CD4-positive, CD25-positive, alpha-beta regulatory T cell (primary cell): ENCODE measurements around the gene FOSL1. TPM values are rescaled to one million over a fixed set of nuclear protein-coding genes. Genes with fewer than 3 reads are reported as not detected.

Experiments
- ATAC-seq, 2 donors: fragments of 150-1000 bp; cut with Tn5 transposase; one replicate each; pipeline ENCODE4 v1.10.0; 2021; ENCODE audit warnings: low read depth in 2 of 2, moderate number of reproducible peaks in 2 of 2, moderate library complexity in 1 of 2
- DNase-seq, 3 donors: peaks; one replicate each; pipeline versions ENCODE4 v3.0.0 to v3.0.0-alpha.2; 2012 to 2022; ENCODE audit warnings: mixed read lengths in 1 of 3
- H3K27ac ChIP-seq: one replicate; pipeline ENCODE4 v1.7.0; 2013; ENCODE audit warnings: mild to moderate bottlenecking, low read length; ENCODE audit not compliant: insufficient read depth, poor library complexity, severe bottlenecking
- H3K27me3 ChIP-seq: one replicate; pipeline ENCODE4 v1.7.0; 2013; ENCODE audit warnings: low read length; ENCODE audit not compliant: control insufficient read depth, insufficient read depth
- H3K36me3 ChIP-seq: one replicate; pipeline ENCODE4 v1.7.0; 2013; ENCODE audit warnings: mild to moderate bottlenecking, low read length, moderate library complexity; ENCODE audit not compliant: control insufficient read depth, insufficient read depth
- H3K4me1 ChIP-seq: 2 replicates; pipeline ENCODE4 v1.7.0; 2013; ENCODE audit warnings: mild to moderate bottlenecking, low read length; ENCODE audit not compliant: insufficient read depth, control insufficient read depth, poor library complexity, severe bottlenecking
- H3K4me3 ChIP-seq: one replicate; pipeline ENCODE4 v1.7.0; 2013; ENCODE audit warnings: low read depth, mild to moderate bottlenecking, low read length, moderate library complexity
- H3K9me3 ChIP-seq, 2 experiments: 1 replicate in 1 of 2; 2 replicates in 1 of 2; pipeline ENCODE4 v1.7.0; 2013; ENCODE audit warnings: low read length in 2 of 2, mild to moderate bottlenecking in 1 of 2, moderate library complexity in 1 of 2; ENCODE audit not compliant: control insufficient read depth in 2 of 2
- H3K27ac Mint-ChIP-seq, 3 donors: one replicate each; pipeline ENCODE4 v1.8.0; 2020 to 2022; ENCODE audit warnings: mild to moderate bottlenecking in 3 of 3, mixed read lengths in 3 of 3, moderate library complexity in 2 of 3
- H3K27me3 Mint-ChIP-seq: one replicate; pipeline ENCODE4 v1.8.0; 2022; ENCODE audit warnings: mild to moderate bottlenecking, mixed read lengths
- H3K36me3 Mint-ChIP-seq: one replicate; pipeline ENCODE4 v1.8.0; 2020; ENCODE audit warnings: mixed read lengths
- H3K4me1 Mint-ChIP-seq, 4 donors: one replicate each; pipeline ENCODE4 v1.8.0; 2020 to 2022; ENCODE audit warnings: mixed read lengths in 4 of 4, mild to moderate bottlenecking in 1 of 4
- H3K4me3 Mint-ChIP-seq, 4 donors: one replicate each; pipeline ENCODE4 v1.8.0; 2020 to 2022; ENCODE audit warnings: mild to moderate bottlenecking in 4 of 4, mixed read lengths in 4 of 4, moderate library complexity in 3 of 4
- H3K9me3 Mint-ChIP-seq, 7 donors: one replicate each; pipeline ENCODE4 v1.8.0; 2020 to 2022; ENCODE audit warnings: mixed read lengths in 7 of 7, mild to moderate bottlenecking in 3 of 7, moderate library complexity in 2 of 7
- polyA plus RNA-seq, 4 donors: library from polyadenylated mRNA; unstranded; fragments of 300-500 nt; fragmentation: Illumina TruSeq; gene quantifications; one replicate each; pipeline ENCODE4 v1.2.3, GENCODE V29; 2021
- total RNA-seq: library from RNA; stranded (reverse); gene quantifications from one replicate; pipeline ENCODE4 v1.2.3, GENCODE V29; 2022

FOSL1 gene
- total and polyA plus RNA-seq, 5 donors from 2014 or later = 2.7 TPM; not detected in 4

GRCh38 chr11:65857853-65858680 lies 42.1 kb downstream of the FOSL1 start, which contains the start of gene CFL1:
TSS of gene CFL1 (minus strand) at chr11:65858180. CDS start at chr11:65858099, 81 bp downstream.
- Mint-ChIP-seq H3K4me3 (peak within 1 kb of the TSS; percentile 94 to 99 (median 96)), H3K36me3 (peaks cover 34% of the 10 kb centered on the region), H3K9me3 (peaks cover 0 to 2% (median 0%) of the 10 kb centered on the region in 7 donors), H3K4me1 (peaks cover 3 to 67% (median 44%) of the 10 kb centered on the region in 4 donors), H3K27me3 (peaks cover 7% of the 10 kb centered on the region), H3K27ac (peak within 1 kb of the TSS; percentile 86 to 98 (median 96))
- H3K27ac ChIP-seq = peak within 1 kb of the TSS; percentile 95
- H3K4me3 ChIP-seq = peak within 1 kb of the TSS; percentile 95
- DNase-seq = peak; percentile 96 to 99 (median 97)
- no peaks in the 10 kb centered on the region for H3K9me3 ChIP-seq
- peak; percentile 73 to 78 for ATAC-seq
- no peaks in the 10 kb centered on the region for H3K27me3 ChIP-seq
- peaks cover 43% of the 10 kb centered on the region for H3K36me3 ChIP-seq
- peaks cover 74% of the 10 kb centered on the region for H3K4me1 ChIP-seq

- no peak for ATAC-seq
- Mint-ChIP-seq H3K27me3 (peaks cover 7% of the 10 kb centered on the region), H3K4me3 (peak overlapping the region; percentile 88 to 97 (median 94)), H3K9me3 (peaks cover 0 to 2% (median 0%) of the 10 kb centered on the region in 7 donors), H3K4me1 (peaks cover 3 to 64% (median 41%) of the 10 kb centered on the region in 4 donors), H3K36me3 (peaks cover 31% of the 10 kb centered on the region), H3K27ac (peak overlapping the region in 1 of 3 donors; percentile 9)
- peaks cover 43% of the 10 kb centered on the region for H3K36me3 ChIP-seq
- no peaks in the 10 kb centered on the region for H3K9me3 ChIP-seq
- H3K27ac ChIP-seq = peak overlapping the region; percentile 95
- peaks cover 73% of the 10 kb centered on the region for H3K4me1 ChIP-seq
- H3K4me3 ChIP-seq = peak overlapping the region; percentile 90
- H3K27me3 ChIP-seq = no peaks in the 10 kb centered on the region
- DNase-seq = peak; percentile 48 to 71 (median 70)
These were observed 42.7 kb downstream of the FOSL1 start for GRCh38 chr11:65857500-65857852.

DNA sequence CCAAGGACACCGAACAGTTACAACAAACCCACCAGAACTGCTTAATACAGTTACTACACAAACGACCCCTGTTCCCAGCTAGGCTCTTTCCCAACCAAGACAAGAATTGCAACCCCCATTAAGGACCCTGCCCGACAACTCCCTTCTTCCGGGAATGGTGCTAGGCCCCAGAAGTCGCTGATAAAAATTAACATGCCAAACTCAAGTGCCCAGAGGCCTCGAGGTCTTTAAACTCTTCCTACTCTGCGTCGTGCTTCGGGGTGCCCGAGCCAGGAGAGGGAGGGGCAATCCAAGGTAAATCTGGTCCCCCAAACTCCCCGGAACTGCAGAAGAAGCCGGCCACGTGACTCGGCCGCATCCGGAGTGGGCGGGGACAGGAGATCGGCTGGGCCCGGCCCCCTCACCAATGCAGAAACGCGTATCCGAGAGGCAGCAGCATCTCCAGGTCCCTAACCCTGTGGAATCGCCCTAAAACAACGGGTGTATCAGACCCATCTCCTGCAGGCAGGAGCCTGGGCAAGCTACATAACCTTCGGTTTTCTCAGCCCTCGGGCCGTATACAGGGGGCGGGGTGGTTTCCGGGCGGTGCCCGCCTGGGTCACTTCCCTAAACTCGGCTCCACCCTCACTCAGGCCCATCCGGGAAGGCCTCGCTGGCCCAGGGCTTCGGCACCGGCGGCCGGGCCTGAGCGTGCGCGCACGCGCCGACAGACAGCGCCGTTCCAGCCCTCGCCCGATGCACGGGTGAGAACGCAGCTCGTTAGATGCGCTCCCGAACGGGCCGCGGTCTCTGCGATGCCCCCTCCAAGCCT lies 43.3 kb downstream of the FOSL1 start:
- peaks cover 68% of the 10 kb centered on the region for H3K4me1 ChIP-seq
- ATAC-seq = peak; percentile 5 to 20
- H3K36me3 ChIP-seq = peaks cover 44% of the 10 kb centered on the region
- H3K27me3 Mint-ChIP-seq = peaks cover 7% of the 10 kb centered on the region
- peak overlapping the region; percentile 88 to 97 (median 94) for H3K4me3 Mint-ChIP-seq
- peaks cover 0 to under 1% of the 10 kb centered on the region in 2 experiments for H3K9me3 ChIP-seq
- peak overlapping the region; percentile 95 for H3K27ac ChIP-seq
- peak overlapping the region; percentile 90 for H3K4me3 ChIP-seq
- H3K27ac Mint-ChIP-seq = peak overlapping the region; percentile 95 to 98 (median 95)
- peak; percentile 81 to 93 (median 85) for DNase-seq
- peaks cover 0 to 2% (median 0%) of the 10 kb centered on the region in 7 donors for H3K9me3 Mint-ChIP-seq
- peaks cover 3 to 66% (median 40%) of the 10 kb centered on the region in 4 donors for H3K4me1 Mint-ChIP-seq
- H3K36me3 Mint-ChIP-seq = peaks cover 34% of the 10 kb centered on the region
- no peaks in the 10 kb centered on the region for H3K27me3 ChIP-seq

DNA sequence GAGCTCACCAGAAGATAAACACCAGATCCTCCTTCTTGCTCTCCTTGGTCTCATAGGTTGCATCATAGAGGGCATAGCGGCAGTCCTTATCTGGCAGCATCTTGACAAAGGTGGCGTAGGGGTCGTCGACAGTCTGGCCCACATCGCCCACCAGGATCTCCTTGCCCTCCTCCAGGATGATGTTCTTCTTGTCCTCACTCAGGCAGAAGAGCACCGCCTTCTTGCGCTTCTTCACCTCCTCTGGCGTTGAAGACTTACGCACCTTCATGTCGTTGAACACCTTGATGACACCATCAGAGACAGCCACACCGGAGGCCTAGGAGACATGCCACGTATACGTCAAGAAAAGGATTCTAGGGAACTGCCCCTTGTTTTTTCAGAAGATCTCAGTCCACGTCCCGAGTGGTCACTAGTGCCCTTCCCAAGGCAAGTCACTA lies 44.2 kb downstream of the FOSL1 start:
- peaks cover 0 to 2% (median 0%) of the 10 kb centered on the region in 7 donors for H3K9me3 Mint-ChIP-seq
- ATAC-seq (no peak), DNase-seq (no peak)
- H3K9me3 ChIP-seq = peaks cover 6 to 9% of the 10 kb centered on the region in 2 experiments
- peaks cover 7% of the 10 kb centered on the region for H3K27me3 Mint-ChIP-seq
- peaks cover 53% of the 10 kb centered on the region for H3K36me3 ChIP-seq
- no peaks in the 10 kb centered on the region for H3K27me3 ChIP-seq
- peaks cover 40% of the 10 kb centered on the region for H3K36me3 Mint-ChIP-seq
- H3K4me1 ChIP-seq = peaks cover 58% of the 10 kb centered on the region
- H3K4me1 Mint-ChIP-seq = peaks cover 3 to 62% (median 38%) of the 10 kb centered on the region in 4 donors
- H3K4me3 ChIP-seq = peak overlapping the region; percentile 90
- H3K27ac ChIP-seq = peak overlapping the region; percentile 95
- peak overlapping the region; percentile 88 to 97 (median 94) for H3K4me3 Mint-ChIP-seq
- peak overlapping the region; percentile 95 to 98 (median 95) for H3K27ac Mint-ChIP-seq

DNA sequence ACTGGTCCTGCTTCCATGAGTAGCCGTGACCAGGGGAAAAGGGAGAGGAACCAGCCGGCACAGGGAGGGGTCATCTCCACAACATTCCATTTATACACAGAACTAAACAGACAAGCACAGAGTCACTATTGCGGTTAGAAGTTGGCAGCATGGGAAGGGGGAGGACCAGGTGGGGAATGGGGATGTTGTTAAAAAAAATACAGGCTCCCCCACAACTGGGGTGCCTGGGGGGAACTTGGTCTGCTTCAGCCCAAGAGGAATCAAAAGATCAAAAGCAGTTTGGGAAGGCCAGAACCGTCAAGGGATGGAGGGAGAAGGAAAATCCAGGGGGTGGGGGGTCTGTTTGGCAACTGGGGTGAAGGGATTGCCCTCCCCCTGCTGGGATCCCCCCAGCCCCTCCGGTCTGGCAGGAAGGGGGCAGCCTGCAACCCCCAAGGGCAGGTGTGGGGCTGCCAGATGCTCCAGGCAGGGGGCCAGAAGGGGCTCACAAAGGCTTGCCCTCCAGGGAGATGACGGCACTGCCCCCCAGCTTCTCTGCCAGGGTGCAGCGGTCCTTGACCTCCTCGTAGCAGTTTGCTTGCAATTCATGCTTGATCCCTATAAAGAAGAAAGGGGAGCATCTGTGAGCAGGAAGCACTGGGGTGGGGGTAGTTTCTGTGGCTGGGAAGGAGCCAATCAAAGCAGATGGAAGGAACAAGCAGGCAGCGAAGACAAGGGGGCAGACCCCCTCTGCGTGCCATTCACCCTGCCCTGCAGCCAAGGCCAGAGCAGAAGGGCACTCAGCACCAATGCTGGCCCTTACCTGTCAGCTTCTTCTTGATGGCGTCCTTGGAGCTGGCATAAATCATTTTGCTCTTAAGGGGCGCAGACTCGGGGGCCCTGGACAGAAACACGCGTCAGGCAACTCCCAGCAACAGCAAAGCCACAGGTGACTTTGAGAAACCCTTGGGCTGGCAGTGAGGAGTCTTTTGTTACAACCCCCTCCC lies 45.0 kb downstream of the FOSL1 start:
- H3K36me3 Mint-ChIP-seq = peaks cover 40% of the 10 kb centered on the region
- H3K4me3 Mint-ChIP-seq = peak overlapping the region; percentile 88 to 97 (median 92)
- ATAC-seq = no peak
- no peak for DNase-seq
- Histone ChIP-seq H3K9me3 (peaks cover 6 to 9% of the 10 kb centered on the region in 2 experiments), H3K4me1 (peaks cover 54% of the 10 kb centered on the region), H3K4me3 (no peak overlapping the region), H3K36me3 (peaks cover 53% of the 10 kb centered on the region), H3K27ac (no peak overlapping the region), H3K27me3 (no peaks in the 10 kb centered on the region)
- H3K9me3 Mint-ChIP-seq = peaks cover 0 to 2% (median 0%) of the 10 kb centered on the region in 7 donors
- H3K27me3 Mint-ChIP-seq = peaks cover 7% of the 10 kb centered on the region
- peak overlapping the region; percentile 25 to 95 (median 77) for H3K27ac Mint-ChIP-seq
- H3K4me1 Mint-ChIP-seq = peaks cover 3 to 60% (median 35%) of the 10 kb centered on the region in 4 donors

- peak overlapping the region; percentile 62 to 94 (median 84) for H3K4me3 Mint-ChIP-seq
- H3K27me3 ChIP-seq = no peaks in the 10 kb centered on the region
- H3K36me3 Mint-ChIP-seq = peaks cover 40% of the 10 kb centered on the region
- H3K4me3 ChIP-seq = no peak overlapping the region
- no peak overlapping the region for H3K27ac ChIP-seq
- DNase-seq (no peak), ATAC-seq (no peak)
- peak overlapping the region in 1 of 3 donors; percentile 65 for H3K27ac Mint-ChIP-seq
- peaks cover 0 to 2% (median 0%) of the 10 kb centered on the region in 7 donors for H3K9me3 Mint-ChIP-seq
- peaks cover 44% of the 10 kb centered on the region for H3K4me1 ChIP-seq
- H3K9me3 ChIP-seq = peaks cover 6 to 9% of the 10 kb centered on the region in 2 experiments
- peaks cover 7% of the 10 kb centered on the region for H3K27me3 Mint-ChIP-seq
- peaks cover 53% of the 10 kb centered on the region for H3K36me3 ChIP-seq
- H3K4me1 Mint-ChIP-seq = peaks cover 3 to 53% (median 29%) of the 10 kb centered on the region in 4 donors
These were observed 46.0 kb downstream of the FOSL1 start for GRCh38 chr11:65854161-65854592.
